HEK293 (cell line): Measurements from ENCODE around the gene SESTD1.

Source experiments
- CTCF ChIA-PET: fragments of 350-600 bp; formaldehyde crosslinking; extraction: SDS; loops from one replicate; lab custom pipeline; 2021; ENCODE audit warnings: antibody characterized with exemption; lab: Yijun Ruan, JAX
- POLR2A ChIA-PET: fragments of 300-600 bp; formaldehyde crosslinking; extraction: SDS; loops from one replicate; lab custom pipeline; 2020; ENCODE audit warnings: antibody characterized with exemption, inconsistent platforms; lab: Yijun Ruan, JAX
- H3K27ac ChIP-seq: fragments of 200-500 bp; sonication (Bioruptor generic); 2 replicates; pipeline ENCODE4 v1.5.1; 2014; ENCODE audit warnings: low read depth, low read length, control low read depth, inconsistent platforms; ENCODE audit errors: extremely low read depth
- H3K36me3 ChIP-seq, 2 experiments: fragments of 200-500 bp in 1 of 2; sonication (Bioruptor generic) in 1 of 2; 1 replicate in 1 of 2; 2 replicates in 1 of 2; pipeline ENCODE4 v1.5.1; 2014 to 2017; ENCODE audit warnings: inconsistent platforms in 2 of 2, low read length in 2 of 2; ENCODE audit not compliant: control insufficient read depth in 2 of 2, insufficient read depth in 1 of 2
- H3K4me1 ChIP-seq: fragments of 200-500 bp; sonication (Bioruptor generic); 2 replicates; pipeline ENCODE4 v1.5.1; 2014; ENCODE audit warnings: mild to moderate bottlenecking, low read length, inconsistent platforms; ENCODE audit not compliant: control insufficient read depth, insufficient read depth
- H3K4me3 ChIP-seq: 2 replicates; pipeline ENCODE4 v1.5.1; 2011; ENCODE audit warnings: low read depth, mild to moderate bottlenecking, control low read depth, low read length, moderate library complexity
- H3K9me3 ChIP-seq: fragments of 200-500 bp; sonication (Bioruptor generic); 2 replicates; pipeline ENCODE4 v1.5.1; 2014; ENCODE audit warnings: low read depth, low read length, inconsistent platforms; ENCODE audit not compliant: control insufficient read depth, insufficient read depth
- BCL11A ChIP-seq: fragments of 450-650 bp; formaldehyde crosslinking; IDR thresholded peaks from 2 replicates; pipeline ENCODE4 v1.5.1; 2016; ENCODE audit warnings: low read depth, missing biosample characterization, missing genetic modification characterization
- KLF17 ChIP-seq: fragments of 450-650 bp; formaldehyde crosslinking; IDR thresholded peaks from 2 replicates; pipeline ENCODE4 v1.5.1; 2016; ENCODE audit warnings: missing biosample characterization, missing genetic modification characterization
- MEIS1 ChIP-seq: sonication (generic); formaldehyde crosslinking; IDR thresholded peaks from 2 replicates; pipeline ENCODE4 v1.8.1; 2022; ENCODE audit warnings: missing genetic modification reagents, mild to moderate bottlenecking, borderline replicate concordance
- REPIN1 ChIP-seq: fragments of 450-650 bp; formaldehyde crosslinking; IDR thresholded peaks from 2 replicates; pipeline ENCODE4 v1.5.1; 2017; ENCODE audit warnings: missing biosample characterization, missing genetic modification characterization, low read depth
- SALL2 ChIP-seq: fragments of 450-650 bp; formaldehyde crosslinking; IDR thresholded peaks from 2 replicates; pipeline ENCODE4 v1.5.0; 2017; ENCODE audit warnings: missing biosample characterization, mild to moderate bottlenecking, missing genetic modification characterization, borderline replicate concordance
- WT1 ChIP-seq: fragments of 450-650 bp; formaldehyde crosslinking; IDR thresholded peaks from 2 replicates; pipeline ENCODE4 v1.5.1; 2016; ENCODE audit warnings: missing biosample characterization, missing genetic modification characterization
- ZBTB48 ChIP-seq: fragments of 450-650 bp; formaldehyde crosslinking; IDR thresholded peaks from 2 replicates; pipeline ENCODE4 v1.5.1; 2016; ENCODE audit warnings: missing biosample characterization, missing genetic modification characterization
- ZFHX2 ChIP-seq: fragments of 450-650 bp; formaldehyde crosslinking; conservative IDR thresholded peaks from 2 replicates; pipeline ENCODE4 v1.5.1; 2016; ENCODE audit warnings: missing biosample characterization, missing genetic modification characterization
- ZFP69B ChIP-seq: fragments of 450-650 bp; formaldehyde crosslinking; IDR thresholded peaks from 2 replicates; pipeline ENCODE4 v1.5.1; 2016; ENCODE audit warnings: missing biosample characterization, missing genetic modification characterization
- ZNF175 ChIP-seq: fragments of 450-650 bp; formaldehyde crosslinking; IDR thresholded peaks from 2 replicates; pipeline ENCODE4 v1.5.1; 2016; ENCODE audit warnings: missing biosample characterization, missing genetic modification characterization
- ZNF184 ChIP-seq: fragments of 450-650 bp; IDR thresholded peaks from 2 replicates; pipeline ENCODE4 v1.5.1; 2018; ENCODE audit warnings: missing biosample characterization, mild to moderate bottlenecking, missing genetic modification characterization
- ZNF248 ChIP-seq: fragments of 450-650 bp; formaldehyde crosslinking; IDR thresholded peaks from 2 replicates; pipeline ENCODE4 v1.5.1; 2017; ENCODE audit warnings: missing biosample characterization, missing genetic modification characterization
- ZNF280D ChIP-seq: fragments of 450-650 bp; formaldehyde crosslinking; IDR thresholded peaks from 2 replicates; pipeline ENCODE4 v1.5.1; 2016; ENCODE audit warnings: missing biosample characterization, missing genetic modification characterization
- ZNF521 ChIP-seq: fragments of 450-650 bp; formaldehyde crosslinking; IDR thresholded peaks from 2 replicates; pipeline ENCODE4 v1.5.1; 2017; ENCODE audit warnings: missing biosample characterization, mild to moderate bottlenecking, missing genetic modification characterization
- ZNF600 ChIP-seq: fragments of 450-650 bp; formaldehyde crosslinking; IDR thresholded peaks from 2 replicates; pipeline ENCODE4 v1.5.1; 2016; ENCODE audit warnings: missing biosample characterization, missing genetic modification characterization
- ZNF629 ChIP-seq: fragments of 450-650 bp; formaldehyde crosslinking; IDR thresholded peaks from 2 replicates; pipeline ENCODE4 v1.5.1; 2017; ENCODE audit warnings: missing biosample characterization, missing genetic modification characterization
- ZNF704 ChIP-seq: fragments of 450-650 bp; formaldehyde crosslinking; IDR thresholded peaks from 2 replicates; pipeline ENCODE4 v1.5.1; 2016; ENCODE audit warnings: missing biosample characterization, missing genetic modification characterization
- ZSCAN4 ChIP-seq: fragments of 450-650 bp; formaldehyde crosslinking; IDR thresholded peaks from 2 replicates; pipeline ENCODE4 v1.5.1; 2017; ENCODE audit warnings: missing biosample characterization, missing genetic modification characterization
- TF ChIP-seq, protein P1 (sequence below): fragments of 450-650 bp; formaldehyde crosslinking; IDR thresholded peaks from 2 replicates; pipeline ENCODE4 v1.5.1; 2016; ENCODE audit warnings: missing biosample characterization, missing genetic modification characterization, low read depth
- TF ChIP-seq, protein P2 (sequence below): fragments of 450-650 bp; formaldehyde crosslinking; IDR thresholded peaks from 2 replicates; pipeline ENCODE4 v1.5.1; 2016; ENCODE audit warnings: missing biosample characterization, missing genetic modification characterization
- TF ChIP-seq, protein P3 (sequence below): fragments of 450-650 bp; formaldehyde crosslinking; IDR thresholded peaks from 2 replicates; pipeline ENCODE4 v1.5.1; 2016; ENCODE audit warnings: missing biosample characterization, missing genetic modification characterization, borderline replicate concordance

The SESTD1 gene

DNA sequence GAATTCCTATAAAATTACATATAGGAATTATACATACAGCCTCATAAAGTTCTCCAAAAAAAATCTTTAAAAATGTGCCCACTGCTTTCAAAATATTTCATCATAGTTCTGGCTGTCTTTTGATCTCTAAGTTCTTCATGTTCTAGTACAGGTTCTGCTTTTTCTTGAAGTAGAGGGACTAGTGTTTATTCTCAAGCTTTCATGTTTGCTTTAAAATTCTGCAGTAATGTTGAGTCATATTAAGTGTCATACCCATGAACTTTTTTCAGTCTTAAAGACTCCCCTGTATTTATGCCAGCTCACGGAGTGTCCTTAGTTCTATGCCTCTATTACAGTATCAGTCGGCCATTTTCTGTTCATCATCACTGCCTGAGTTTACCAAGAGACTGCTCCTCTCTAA is 159.9 kb downstream of the SESTD1 start (continued):
- TF ChIP-seq, protein P1, sequence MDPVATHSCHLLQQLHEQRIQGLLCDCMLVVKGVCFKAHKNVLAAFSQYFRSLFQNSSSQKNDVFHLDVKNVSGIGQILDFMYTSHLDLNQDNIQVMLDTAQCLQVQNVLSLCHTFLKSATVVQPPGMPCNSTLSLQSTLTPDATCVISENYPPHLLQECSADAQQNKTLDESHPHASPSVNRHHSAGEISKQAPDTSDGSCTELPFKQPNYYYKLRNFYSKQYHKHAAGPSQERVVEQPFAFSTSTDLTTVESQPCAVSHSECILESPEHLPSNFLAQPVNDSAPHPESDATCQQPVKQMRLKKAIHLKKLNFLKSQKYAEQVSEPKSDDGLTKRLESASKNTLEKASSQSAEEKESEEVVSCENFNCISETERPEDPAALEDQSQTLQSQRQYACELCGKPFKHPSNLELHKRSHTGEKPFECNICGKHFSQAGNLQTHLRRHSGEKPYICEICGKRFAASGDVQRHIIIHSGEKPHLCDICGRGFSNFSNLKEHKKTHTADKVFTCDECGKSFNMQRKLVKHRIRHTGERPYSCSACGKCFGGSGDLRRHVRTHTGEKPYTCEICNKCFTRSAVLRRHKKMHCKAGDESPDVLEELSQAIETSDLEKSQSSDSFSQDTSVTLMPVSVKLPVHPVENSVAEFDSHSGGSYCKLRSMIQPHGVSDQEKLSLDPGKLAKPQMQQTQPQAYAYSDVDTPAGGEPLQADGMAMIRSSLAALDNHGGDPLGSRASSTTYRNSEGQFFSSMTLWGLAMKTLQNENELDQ: no peak
- TF ChIP-seq ZNF248 (tag by site-specific recombination) (no peak), ZSCAN4 (tag by site-specific recombination) (no peak), REPIN1 (tag by site-specific recombination) (no peak)

- Histone ChIP-seq H3K4me1 (no peaks in the 10 kb centered on the region), H3K27ac (no peak overlapping the region), H3K36me3 (no peaks in the 10 kb centered on the region), H3K9me3 (no peaks in the 10 kb centered on the region), H3K4me3 (no peak overlapping the region)
- ChIA-PET POLR2A (no interaction called here), CTCF (no interaction called here)
- no peak for TF ChIP-seq ZNF600 (tag by site-specific recombination)
These were observed 166.4 kb downstream of the SESTD1 start for GRCh38 chr2:179098080-179098689.

DNA sequence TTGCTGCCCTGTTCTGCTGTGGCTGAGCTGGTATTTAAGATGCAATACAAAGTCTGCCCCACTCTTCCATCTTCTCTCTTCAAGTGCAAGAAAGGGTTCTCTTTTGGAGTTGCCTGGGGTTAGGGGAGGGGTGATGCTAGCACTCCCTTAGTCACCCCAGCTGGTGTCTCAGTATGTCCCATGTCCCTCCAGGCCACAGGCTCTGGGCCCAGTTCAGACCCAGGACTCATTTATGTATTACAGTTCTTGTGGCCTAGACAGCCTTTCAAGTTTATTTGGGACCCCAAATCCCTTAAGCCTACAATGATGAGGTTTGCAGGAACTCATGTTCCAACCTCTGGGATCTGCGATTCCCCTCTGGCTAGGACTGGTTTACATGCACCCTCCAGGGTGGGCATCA is 167.5 kb downstream of the SESTD1 start:
- no peaks in the 10 kb centered on the region for H3K4me1 ChIP-seq
- H3K36me3 ChIP-seq: no peaks in the 10 kb centered on the region
- H3K4me3 ChIP-seq: no peak overlapping the region
- no peaks in the 10 kb centered on the region for H3K9me3 ChIP-seq
- no peak overlapping the region for H3K27ac ChIP-seq
- POLR2A ChIA-PET: no interaction called here
- CTCF ChIA-PET: no interaction called here
- TF ChIP-seq, protein P2, sequence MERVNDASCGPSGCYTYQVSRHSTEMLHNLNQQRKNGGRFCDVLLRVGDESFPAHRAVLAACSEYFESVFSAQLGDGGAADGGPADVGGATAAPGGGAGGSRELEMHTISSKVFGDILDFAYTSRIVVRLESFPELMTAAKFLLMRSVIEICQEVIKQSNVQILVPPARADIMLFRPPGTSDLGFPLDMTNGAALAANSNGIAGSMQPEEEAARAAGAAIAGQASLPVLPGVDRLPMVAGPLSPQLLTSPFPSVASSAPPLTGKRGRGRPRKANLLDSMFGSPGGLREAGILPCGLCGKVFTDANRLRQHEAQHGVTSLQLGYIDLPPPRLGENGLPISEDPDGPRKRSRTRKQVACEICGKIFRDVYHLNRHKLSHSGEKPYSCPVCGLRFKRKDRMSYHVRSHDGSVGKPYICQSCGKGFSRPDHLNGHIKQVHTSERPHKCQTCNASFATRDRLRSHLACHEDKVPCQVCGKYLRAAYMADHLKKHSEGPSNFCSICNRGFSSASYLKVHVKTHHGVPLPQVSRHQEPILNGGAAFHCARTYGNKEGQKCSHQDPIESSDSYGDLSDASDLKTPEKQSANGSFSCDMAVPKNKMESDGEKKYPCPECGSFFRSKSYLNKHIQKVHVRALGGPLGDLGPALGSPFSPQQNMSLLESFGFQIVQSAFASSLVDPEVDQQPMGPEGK (tag by site-specific recombination): no peak
- TF ChIP-seq BCL11A (tag by site-specific recombination) (no peak), ZFHX2 (tag by site-specific recombination) (no peak), ZNF704 (no peak), MEIS1 (CRISPR knock-in tag) (no peak), ZNF521 (tag by site-specific recombination) (no peak), ZNF629 (tag by site-specific recombination) (no peak), ZNF175 (no peak), KLF17 (tag by site-specific recombination) (no peak), ZNF184 (tag by site-specific recombination) (no peak), ZNF280D (tag by site-specific recombination) (no peak), ZFP69B (tag by site-specific recombination) (no peak), WT1 (no peak), SALL2 (no peak), ZBTB48 (no peak)
- TF ChIP-seq, protein P3, sequence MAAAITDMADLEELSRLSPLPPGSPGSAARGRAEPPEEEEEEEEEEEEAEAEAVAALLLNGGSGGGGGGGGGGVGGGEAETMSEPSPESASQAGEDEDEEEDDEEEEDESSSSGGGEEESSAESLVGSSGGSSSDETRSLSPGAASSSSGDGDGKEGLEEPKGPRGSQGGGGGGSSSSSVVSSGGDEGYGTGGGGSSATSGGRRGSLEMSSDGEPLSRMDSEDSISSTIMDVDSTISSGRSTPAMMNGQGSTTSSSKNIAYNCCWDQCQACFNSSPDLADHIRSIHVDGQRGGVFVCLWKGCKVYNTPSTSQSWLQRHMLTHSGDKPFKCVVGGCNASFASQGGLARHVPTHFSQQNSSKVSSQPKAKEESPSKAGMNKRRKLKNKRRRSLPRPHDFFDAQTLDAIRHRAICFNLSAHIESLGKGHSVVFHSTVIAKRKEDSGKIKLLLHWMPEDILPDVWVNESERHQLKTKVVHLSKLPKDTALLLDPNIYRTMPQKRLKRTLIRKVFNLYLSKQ (tag by site-specific recombination): no peak
